DOHH2 (cell line): ENCODE data around the gene LAMA2.

Experiments
- H3F3A ChIP-seq: fragments of 200-600 bp; sonication (generic), shearing (Covaris generic); 2 replicates; pipeline ENCODE4 v1.6.0; 2016; ENCODE audit warnings: antibody characterized with exemption, mild to moderate bottlenecking; ENCODE audit not compliant: control insufficient read depth, insufficient read depth
- H3K27ac ChIP-seq: fragments of 200-600 bp; sonication (generic); 2 replicates; pipeline ENCODE4 v1.5.1; 2014; ENCODE audit warnings: low read depth, mild to moderate bottlenecking, low read length, moderate library complexity
- H3K27me3 ChIP-seq: fragments of 200-600 bp; sonication (generic); 2 replicates; pipeline ENCODE4 v1.6.1; 2014; ENCODE audit warnings: mild to moderate bottlenecking, low read length, mixed read lengths; ENCODE audit not compliant: control insufficient read depth
- H3K36me3 ChIP-seq: fragments of 200-600 bp; sonication (generic); 2 replicates; pipeline ENCODE4 v1.6.1; 2014; ENCODE audit warnings: mild to moderate bottlenecking, low read length, moderate library complexity, mixed read lengths; ENCODE audit not compliant: control insufficient read depth
- H3K4me1 ChIP-seq: fragments of 200-600 bp; sonication (generic); 2 replicates; pipeline ENCODE4 v1.6.1; 2014; ENCODE audit warnings: mild to moderate bottlenecking, low read length, mixed read lengths; ENCODE audit not compliant: control insufficient read depth
- H3K4me2 ChIP-seq: fragments of 200-600 bp; sonication (generic); 2 replicates; pipeline ENCODE4 v1.6.0; 2014; ENCODE audit warnings: mild to moderate bottlenecking, low read length, moderate library complexity
- H3K4me3 ChIP-seq: fragments of 200-600 bp; sonication (generic); 2 replicates; pipeline ENCODE4 v1.5.1; 2014; ENCODE audit warnings: mild to moderate bottlenecking, low read length, mixed read lengths
- H3K79me2 ChIP-seq: fragments of 200-600 bp; sonication (generic); 2 replicates; pipeline ENCODE4 v1.6.1; 2014; ENCODE audit warnings: mild to moderate bottlenecking, low read length, mixed read lengths; ENCODE audit not compliant: control insufficient read depth
- H3K9me2 ChIP-seq: fragments of 200-600 bp; sonication (generic); replicated peaks from 2 replicates; pipeline ENCODE4 v1.6.1; 2014; ENCODE audit warnings: mild to moderate bottlenecking, low read length, mixed read lengths; ENCODE audit not compliant: control insufficient read depth
- H3K9me3 ChIP-seq: fragments of 200-600 bp; sonication (generic); 2 replicates; pipeline ENCODE4 v1.6.1; 2014; ENCODE audit warnings: antibody characterized with exemption, low read length, mixed read lengths; ENCODE audit not compliant: control insufficient read depth, insufficient read depth
- H4K20me1 ChIP-seq: fragments of 200-600 bp; sonication (generic); 2 replicates; pipeline ENCODE4 v1.6.0; 2014; ENCODE audit warnings: low read depth, mild to moderate bottlenecking, antibody characterized with exemption, low read length, moderate library complexity; ENCODE audit not compliant: control insufficient read depth, insufficient read depth
- EZH2phosphoT487 ChIP-seq: fragments of 200-600 bp; sonication (generic); IDR thresholded peaks from 2 replicates; pipeline ENCODE4 v1.6.1; 2017; ENCODE audit warnings: borderline replicate concordance, mild to moderate bottlenecking, antibody characterized with exemption, low read length, moderate library complexity, mixed read lengths
- TF ChIP-seq, protein P1 (sequence below): fragments of 200-600 bp; sonication (generic); IDR thresholded peaks from one replicate; pipeline ENCODE4 v1.5.1; 2014; ENCODE audit warnings: antibody characterized with exemption, mild to moderate bottlenecking, low read depth, low read length; ENCODE audit not compliant: poor library complexity, severe bottlenecking

Gene LAMA2

DNA sequence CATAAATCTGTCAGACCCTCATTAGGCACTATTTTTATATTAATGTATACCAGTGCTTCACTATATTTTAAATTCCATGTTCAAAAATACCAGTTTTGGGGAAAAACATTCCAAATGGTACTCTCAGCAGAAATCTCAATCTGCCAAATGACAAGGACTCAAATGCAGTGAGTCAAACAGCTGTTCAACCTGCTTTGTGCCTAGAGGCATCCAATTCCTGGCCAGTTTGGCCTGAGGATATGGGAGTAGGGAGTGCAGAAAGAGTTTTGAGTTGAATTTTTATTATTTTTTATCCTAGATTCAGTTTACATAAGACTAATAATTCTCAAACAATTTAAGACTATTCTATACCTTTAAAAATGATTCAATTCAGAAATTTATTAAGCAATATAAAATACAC, 216.8 kb downstream of the LAMA2 start:
- no peaks in the 10 kb centered on the region for H3K4me1 ChIP-seq
- H3K4me3 ChIP-seq, result no peak overlapping the region
- H3K27ac ChIP-seq, result no peak overlapping the region
- H3K79me2 ChIP-seq, result no peaks in the 10 kb centered on the region
- no peaks in the 10 kb centered on the region for H3K9me3 ChIP-seq
- H3F3A ChIP-seq, result no peaks in the 10 kb centered on the region
- TF ChIP-seq, protein P1, sequence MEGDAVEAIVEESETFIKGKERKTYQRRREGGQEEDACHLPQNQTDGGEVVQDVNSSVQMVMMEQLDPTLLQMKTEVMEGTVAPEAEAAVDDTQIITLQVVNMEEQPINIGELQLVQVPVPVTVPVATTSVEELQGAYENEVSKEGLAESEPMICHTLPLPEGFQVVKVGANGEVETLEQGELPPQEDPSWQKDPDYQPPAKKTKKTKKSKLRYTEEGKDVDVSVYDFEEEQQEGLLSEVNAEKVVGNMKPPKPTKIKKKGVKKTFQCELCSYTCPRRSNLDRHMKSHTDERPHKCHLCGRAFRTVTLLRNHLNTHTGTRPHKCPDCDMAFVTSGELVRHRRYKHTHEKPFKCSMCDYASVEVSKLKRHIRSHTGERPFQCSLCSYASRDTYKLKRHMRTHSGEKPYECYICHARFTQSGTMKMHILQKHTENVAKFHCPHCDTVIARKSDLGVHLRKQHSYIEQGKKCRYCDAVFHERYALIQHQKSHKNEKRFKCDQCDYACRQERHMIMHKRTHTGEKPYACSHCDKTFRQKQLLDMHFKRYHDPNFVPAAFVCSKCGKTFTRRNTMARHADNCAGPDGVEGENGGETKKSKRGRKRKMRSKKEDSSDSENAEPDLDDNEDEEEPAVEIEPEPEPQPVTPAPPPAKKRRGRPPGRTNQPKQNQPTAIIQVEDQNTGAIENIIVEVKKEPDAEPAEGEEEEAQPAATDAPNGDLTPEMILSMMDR, result no peak
- no peak for TF ChIP-seq EZH2phosphoT487
- H3K36me3 ChIP-seq, result no peaks in the 10 kb centered on the region
- H3K27me3 ChIP-seq, result no peaks in the 10 kb centered on the region
- H4K20me1 ChIP-seq, result no peaks in the 10 kb centered on the region
- no peak overlapping the region for H3K4me2 ChIP-seq
- H3K9me2 ChIP-seq, result no peaks in the 10 kb centered on the region

DNA sequence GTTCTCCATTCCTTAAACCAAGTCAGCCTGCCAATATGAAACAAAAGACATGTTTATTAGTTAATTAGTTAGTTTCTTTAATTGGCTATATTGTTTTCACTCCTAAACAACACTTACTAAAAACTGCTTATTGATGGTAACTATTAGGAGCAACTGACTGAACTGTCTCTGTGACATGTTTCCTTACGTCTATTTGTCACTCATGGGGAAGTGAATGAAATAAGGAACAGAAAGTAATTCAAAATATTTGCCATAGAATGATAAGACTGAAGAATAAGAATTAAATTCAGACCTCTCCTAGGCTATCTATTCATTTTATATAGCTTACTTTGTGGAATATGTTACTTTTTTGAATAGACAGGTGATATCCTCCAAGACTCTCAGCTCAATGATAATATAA, 217.2 kb downstream of the LAMA2 start:
- Histone ChIP-seq H3K36me3 (no peaks in the 10 kb centered on the region), H3K4me1 (no peaks in the 10 kb centered on the region), H3K9me3 (no peaks in the 10 kb centered on the region), H4K20me1 (no peaks in the 10 kb centered on the region), H3K4me2 (no peak overlapping the region), H3F3A (no peaks in the 10 kb centered on the region), H3K27me3 (no peaks in the 10 kb centered on the region), H3K79me2 (no peaks in the 10 kb centered on the region), H3K9me2 (no peaks in the 10 kb centered on the region), H3K4me3 (no peak overlapping the region), H3K27ac (no peak overlapping the region)
- no peak for TF ChIP-seq EZH2phosphoT487
- TF ChIP-seq, protein P1, result no peak

DNA sequence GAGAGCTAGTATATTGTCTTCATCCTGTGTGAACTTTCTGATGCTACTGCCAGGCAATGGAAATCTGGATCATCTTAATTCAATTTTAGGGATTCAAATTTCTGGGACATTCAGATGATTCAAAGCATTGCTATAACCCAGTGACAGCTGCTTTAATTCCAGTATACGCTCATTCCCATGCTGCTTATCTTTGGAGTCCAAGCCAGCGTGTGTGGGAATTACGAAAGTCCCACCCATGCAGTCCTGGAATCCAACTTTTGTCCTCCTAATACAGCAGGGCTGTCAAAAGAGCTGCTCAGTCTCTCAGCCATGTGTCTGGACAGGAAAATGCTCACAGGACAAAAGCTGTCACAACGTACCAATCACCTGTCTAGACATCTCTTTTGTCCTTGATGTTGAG, 219.8 kb downstream of the LAMA2 start:
- TF ChIP-seq EZH2phosphoT487, result no peak
- TF ChIP-seq, protein P1, result no peak
- Histone ChIP-seq H3K4me1 (peaks cover 6% of the 10 kb centered on the region), H3K9me2 (no peaks in the 10 kb centered on the region), H3K27me3 (no peaks in the 10 kb centered on the region), H3K9me3 (no peaks in the 10 kb centered on the region), H4K20me1 (no peaks in the 10 kb centered on the region), H3F3A (no peaks in the 10 kb centered on the region), H3K36me3 (no peaks in the 10 kb centered on the region), H3K4me2 (no peak overlapping the region), H3K79me2 (no peaks in the 10 kb centered on the region), H3K4me3 (no peak overlapping the region), H3K27ac (no peak overlapping the region)

GRCh38 chr6:129104131-129104530, 221.2 kb downstream of the LAMA2 start:
- no peaks in the 10 kb centered on the region for H3F3A ChIP-seq
- H3K9me3 ChIP-seq, result no peaks in the 10 kb centered on the region
- TF ChIP-seq, protein P1, result no peak
- no peak for TF ChIP-seq EZH2phosphoT487
- no peaks in the 10 kb centered on the region for H3K79me2 ChIP-seq
- H3K36me3 ChIP-seq, result no peaks in the 10 kb centered on the region
- H4K20me1 ChIP-seq, result no peaks in the 10 kb centered on the region
- no peaks in the 10 kb centered on the region for H3K27me3 ChIP-seq
- H3K4me1 ChIP-seq, result peaks cover 6% of the 10 kb centered on the region
- H3K4me2 ChIP-seq, result no peak overlapping the region
- no peak overlapping the region for H3K4me3 ChIP-seq
- H3K9me2 ChIP-seq, result no peaks in the 10 kb centered on the region
- H3K27ac ChIP-seq, result no peak overlapping the region
